Smooth muscle cell (in vitro differentiated cells): ENCODE results near the gene ENAM. TPM values are rescaled to one million over a fixed set of nuclear protein-coding genes. Genes with fewer than 3 reads are reported as not detected.
"Not testable (repeated sequence)": the region's sequence is repeated elsewhere in the genome, so short reads cannot be mapped to it uniquely, and the experiment has no call there.

Source experiments
- DNase-seq: peaks from one replicate; lab custom pipeline; 2025; ENCODE audit not compliant: unreplicated experiment; lab: John Stamatoyannopoulos, UW
- H2AFZ ChIP-seq: fragments of 200-600 bp; sonication (generic); 2 replicates; pipeline ENCODE4 v1.6.0; 2016; ENCODE audit warnings: antibody characterized with exemption, low read depth, mild to moderate bottlenecking
- H3F3A ChIP-seq: fragments of 200-600 bp; sonication (generic); 2 replicates; pipeline ENCODE4 v1.6.0; 2017; ENCODE audit warnings: antibody characterized with exemption, low read depth
- H3K27ac ChIP-seq: fragments of 200-600 bp; sonication (generic); 2 replicates; pipeline ENCODE4 v1.5.1; 2016; ENCODE audit warnings: low read depth, mild to moderate bottlenecking
- H3K27me3 ChIP-seq: fragments of 200-600 bp; sonication (generic); 2 replicates; pipeline ENCODE4 v1.6.1; 2016; ENCODE audit warnings: low read depth, mild to moderate bottlenecking
- H3K36me3 ChIP-seq: fragments of 200-600 bp; sonication (generic); 2 replicates; pipeline ENCODE4 v1.5.1; 2016; ENCODE audit warnings: low read depth
- H3K4me1 ChIP-seq: fragments of 200-600 bp; sonication (generic); 2 replicates; pipeline ENCODE4 v1.5.1; 2016; ENCODE audit warnings: low read depth
- H3K4me2 ChIP-seq: fragments of 200-600 bp; sonication (generic); 2 replicates; pipeline ENCODE4 v1.6.0; 2016; ENCODE audit warnings: mild to moderate bottlenecking
- H3K4me3 ChIP-seq: fragments of 200-600 bp; sonication (generic); 2 replicates; pipeline ENCODE4 v1.5.1; 2016; ENCODE audit warnings: mild to moderate bottlenecking
- H3K79me2 ChIP-seq: fragments of 200-600 bp; sonication (generic); 2 replicates; pipeline ENCODE4 v1.6.0; 2016; ENCODE audit warnings: low read depth, mild to moderate bottlenecking
- H3K9ac ChIP-seq: fragments of 200-600 bp; sonication (generic); 2 replicates; pipeline ENCODE4 v1.6.0; 2016; ENCODE audit warnings: low read depth
- H3K9me3 ChIP-seq: fragments of 200-600 bp; sonication (generic); replicated peaks from 2 replicates; pipeline ENCODE4 v1.5.1; 2016; ENCODE audit warnings: low read depth
- H4K20me1 ChIP-seq: fragments of 200-600 bp; sonication (generic); 2 replicates; pipeline ENCODE4 v1.6.0; 2016; ENCODE audit warnings: low read depth
- WGBS: methylation state at CpG from one replicate; pipeline ENCODE4 v1.1.7; 2016; ENCODE audit warnings: low lambda C conversion rate; 5-methylcytosine and 5-hydroxymethylcytosine counted together
- polyA plus RNA-seq: library from polyadenylated mRNA; unstranded; fragments of >200 nt; fragmentation: Nextera tagmentation; extraction: Ambion mirVana; gene quantifications from 2 replicates; pipeline ENCODE4 v1.2.1, GENCODE V29; 2016
- total RNA-seq: library from RNA; depleted of rRNA; stranded (reverse); fragments of >200 nt; gene quantifications from 2 replicates; pipeline ENCODE4 v1.2.3, GENCODE V29; 2014
- TF ChIP-seq, protein P1 (sequence below): fragments of 200-600 bp; sonication (generic); IDR thresholded peaks from 2 replicates; pipeline ENCODE4 v1.5.1; 2017; ENCODE audit warnings: borderline replicate concordance, mild to moderate bottlenecking, antibody characterized with exemption; ENCODE audit not compliant: insufficient read depth, poor library complexity, severe bottlenecking

Gene ENAM
- total and polyA plus RNA-seq, 2 experiments from 2014 or later: not detected

DNA sequence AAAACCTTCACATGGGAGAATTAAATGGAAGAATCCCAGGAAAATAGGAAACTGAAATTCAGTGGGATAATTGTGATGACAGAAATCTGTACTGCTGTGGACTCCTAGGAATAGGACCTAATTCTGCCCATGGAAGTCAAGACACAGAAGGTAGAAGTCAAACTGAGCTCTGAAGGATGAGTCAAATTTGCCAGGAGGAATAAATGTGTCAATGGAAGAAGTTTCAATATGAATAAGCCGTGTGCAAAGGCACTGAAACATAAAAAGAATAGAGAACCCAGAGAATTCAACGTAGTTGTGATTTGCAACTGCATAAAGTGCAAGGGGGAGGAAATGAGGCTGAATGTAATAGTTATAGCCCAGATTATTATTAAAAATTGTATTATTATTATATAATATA, 11.6 kb downstream of the ENAM start:
- no peaks in the 10 kb centered on the region for H3K79me2 ChIP-seq
- H3K9me3 ChIP-seq: no peaks in the 10 kb centered on the region
- H3K4me3 ChIP-seq: no peak overlapping the region
- H2AFZ ChIP-seq: no peak overlapping the region
- no peak overlapping the region for H3K27ac ChIP-seq
- H3K4me2 ChIP-seq: no peak overlapping the region
- H3K27me3 ChIP-seq: no peaks in the 10 kb centered on the region
- no peak for DNase-seq
- WGBS: 95% methylated on average over 2 of the region's 2 CpGs
- TF ChIP-seq, protein P1, sequence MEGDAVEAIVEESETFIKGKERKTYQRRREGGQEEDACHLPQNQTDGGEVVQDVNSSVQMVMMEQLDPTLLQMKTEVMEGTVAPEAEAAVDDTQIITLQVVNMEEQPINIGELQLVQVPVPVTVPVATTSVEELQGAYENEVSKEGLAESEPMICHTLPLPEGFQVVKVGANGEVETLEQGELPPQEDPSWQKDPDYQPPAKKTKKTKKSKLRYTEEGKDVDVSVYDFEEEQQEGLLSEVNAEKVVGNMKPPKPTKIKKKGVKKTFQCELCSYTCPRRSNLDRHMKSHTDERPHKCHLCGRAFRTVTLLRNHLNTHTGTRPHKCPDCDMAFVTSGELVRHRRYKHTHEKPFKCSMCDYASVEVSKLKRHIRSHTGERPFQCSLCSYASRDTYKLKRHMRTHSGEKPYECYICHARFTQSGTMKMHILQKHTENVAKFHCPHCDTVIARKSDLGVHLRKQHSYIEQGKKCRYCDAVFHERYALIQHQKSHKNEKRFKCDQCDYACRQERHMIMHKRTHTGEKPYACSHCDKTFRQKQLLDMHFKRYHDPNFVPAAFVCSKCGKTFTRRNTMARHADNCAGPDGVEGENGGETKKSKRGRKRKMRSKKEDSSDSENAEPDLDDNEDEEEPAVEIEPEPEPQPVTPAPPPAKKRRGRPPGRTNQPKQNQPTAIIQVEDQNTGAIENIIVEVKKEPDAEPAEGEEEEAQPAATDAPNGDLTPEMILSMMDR: no peak
- H3K36me3 ChIP-seq: no peaks in the 10 kb centered on the region
- no peaks in the 10 kb centered on the region for H3K4me1 ChIP-seq
- no peak overlapping the region for H3K9ac ChIP-seq
- H3F3A ChIP-seq: no peaks in the 10 kb centered on the region
- no peaks in the 10 kb centered on the region for H4K20me1 ChIP-seq

DNA sequence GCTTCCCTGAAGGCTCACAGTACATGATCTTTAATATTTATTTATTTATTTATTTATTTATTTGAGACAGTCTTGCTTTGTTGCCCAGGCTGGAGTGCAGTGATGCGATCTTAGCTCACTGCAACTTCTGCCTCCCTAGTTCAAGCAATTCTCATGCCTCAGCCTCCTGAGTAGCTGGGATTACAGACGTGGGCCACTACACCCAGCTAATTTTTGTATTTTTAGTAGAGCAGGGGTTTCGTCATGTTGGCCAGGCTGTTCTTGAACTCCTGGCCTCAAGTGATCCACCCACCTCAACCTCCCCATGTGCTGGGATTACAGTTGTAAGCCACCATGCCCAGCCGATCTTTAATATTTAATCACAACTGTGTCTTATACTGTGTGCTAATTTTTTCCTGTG, 22.2 kb downstream of the ENAM start:
- not testable (repeated sequence) for H3K36me3 ChIP-seq, H4K20me1 ChIP-seq, H3F3A ChIP-seq, H2AFZ ChIP-seq, H3K9me3 ChIP-seq, DNase-seq, H3K4me3 ChIP-seq, H3K4me1 ChIP-seq, H3K79me2 ChIP-seq, H3K27me3 ChIP-seq, H3K9ac ChIP-seq, H3K4me2 ChIP-seq, H3K27ac ChIP-seq
- 82% methylated on average over 4 of the region's 4 CpGs for WGBS

DNA sequence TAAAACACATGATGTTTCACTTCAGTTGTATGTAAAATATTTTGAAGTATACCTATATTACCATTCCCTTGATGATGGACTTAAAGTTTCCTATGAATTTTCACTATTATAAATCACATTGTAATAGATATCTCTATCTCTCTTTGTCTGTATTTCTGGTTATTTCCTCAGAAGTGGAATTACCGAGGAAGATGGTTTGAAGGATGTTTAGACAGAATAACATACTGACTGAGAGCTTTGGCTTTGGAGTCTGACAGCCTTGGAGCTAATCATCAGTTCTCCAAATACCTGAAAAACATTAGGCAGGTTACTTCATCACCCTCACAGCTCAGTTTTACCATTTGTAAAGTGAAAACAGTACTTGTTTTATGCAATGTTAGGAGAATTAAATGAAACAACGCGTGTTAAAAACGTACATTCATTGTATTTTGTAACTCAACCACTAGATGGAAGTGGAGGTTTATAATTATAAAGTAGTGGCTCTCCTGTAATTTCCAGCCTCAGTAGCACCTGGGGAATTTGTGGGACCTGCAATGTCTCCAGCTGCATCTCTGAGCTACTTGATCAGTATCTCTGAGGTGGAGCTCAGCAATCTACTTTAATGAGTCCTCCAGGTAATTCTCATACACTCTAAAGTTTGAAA, 23.4 kb downstream of the ENAM start:
- H3K27me3 ChIP-seq: no peaks in the 10 kb centered on the region
- no peak overlapping the region for H3K9ac ChIP-seq
- H3K9me3 ChIP-seq: no peaks in the 10 kb centered on the region
- TF ChIP-seq, protein P1: peak; percentile 48
- no peaks in the 10 kb centered on the region for H3K4me1 ChIP-seq
- peak overlapping the region; percentile 54 for H3K4me2 ChIP-seq
- 30% methylated on average over 4 of the region's 4 CpGs for WGBS
- H3K4me3 ChIP-seq: no peak overlapping the region
- DNase-seq: no peak
- H2AFZ ChIP-seq: peak overlapping the region; percentile 71
- H3K79me2 ChIP-seq: no peaks in the 10 kb centered on the region
- no peaks in the 10 kb centered on the region for H3K36me3 ChIP-seq
- no peaks in the 10 kb centered on the region for H4K20me1 ChIP-seq
- no peaks in the 10 kb centered on the region for H3F3A ChIP-seq
- no peak overlapping the region for H3K27ac ChIP-seq

DNA sequence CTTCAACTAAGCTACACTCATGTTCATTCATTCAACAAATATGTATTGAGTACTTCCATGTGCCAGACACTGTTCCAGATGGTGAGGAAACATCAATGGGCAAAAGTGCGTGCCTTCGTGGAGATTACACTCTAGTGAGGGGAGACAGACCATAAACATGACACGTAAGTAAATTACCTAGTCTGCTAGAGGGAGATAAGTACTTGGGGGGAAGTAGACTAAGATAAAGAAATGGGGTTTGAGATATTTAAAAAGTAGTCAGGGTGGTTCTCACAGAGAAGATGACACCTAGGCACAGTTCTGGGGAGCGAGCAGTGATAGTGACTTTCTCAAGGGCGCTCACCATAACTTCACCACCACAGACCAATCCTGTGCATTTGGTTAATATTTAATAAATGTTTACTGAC, 26.1 kb downstream of the ENAM start:
- Histone ChIP-seq H3K36me3 (no peaks in the 10 kb centered on the region), H2AFZ (no peak overlapping the region), H3K9ac (no peak overlapping the region), H3K4me1 (no peaks in the 10 kb centered on the region), H3K27ac (peak overlapping the region; percentile 63), H3K27me3 (no peaks in the 10 kb centered on the region), H3K9me3 (no peaks in the 10 kb centered on the region), H4K20me1 (no peaks in the 10 kb centered on the region), H3K4me2 (no peak overlapping the region), H3K79me2 (no peaks in the 10 kb centered on the region), H3K4me3 (no peak overlapping the region), H3F3A (no peaks in the 10 kb centered on the region)
- TF ChIP-seq, protein P1: no peak
- DNase-seq: no peak
- WGBS: 52% methylated on average over 5 of the region's 5 CpGs
